HG03575 (cell line): ENCODE measurements around the gene PGBD1.
"Not testable (repeated sequence)": the region's sequence is repeated elsewhere in the genome, so short reads cannot be mapped to it uniquely, and the experiment has no call there.

ENCODE experiments used
- ATAC-seq: cut with Tn5 transposase; IDR thresholded peaks from one replicate; pipeline ENCODE4 v1.9.1; 2021; ENCODE audit not compliant: unreplicated experiment, insufficient number of reproducible peaks, low FRiP score; ENCODE audit errors: extremely low read depth

PGBD1 gene

GRCh38 chr6:28266962-28267694 lies 14.2 kb upstream of the PGBD1 start, which contains the start of gene ZSCAN26:
TSS of gene ZSCAN26 (plus strand) at chr6:28267143. CDS start at chr6:28271920, 4,777 bp downstream.
- ATAC-seq: peak; percentile 71

- ATAC-seq: no peak
These were observed 13.7 kb upstream of the PGBD1 start for GRCh38 chr6:28267695-28268059.

- no peak for ATAC-seq
These were observed 11.9 kb upstream of the PGBD1 start for GRCh38 chr6:28269492-28269891.

GRCh38 chr6:28274888-28275287 lies 6.5 kb upstream of the PGBD1 start:
- ATAC-seq: no peak

- ATAC-seq: no peak
These were observed 3.6 kb upstream of the PGBD1 start for GRCh38 chr6:28277746-28278145.

- no peak for ATAC-seq
These were observed 631 bp upstream of the PGBD1 start for GRCh38 chr6:28280595-28281287.

- ATAC-seq: no peak
These were observed 1.6 kb downstream of the PGBD1 start for GRCh38 chr6:28282926-28283325.

GRCh38 chr6:28291573-28291972 lies 10.2 kb downstream of the PGBD1 start:
- no peak for ATAC-seq

GRCh38 chr6:28295326-28295725 lies 14.0 kb downstream of the PGBD1 start:
- ATAC-seq: no peak

GRCh38 chr6:28296520-28297060 lies 15.2 kb downstream of the PGBD1 start:
- no peak for ATAC-seq

- no peak for ATAC-seq
These were observed 22.2 kb downstream of the PGBD1 start for GRCh38 chr6:28303570-28303969.

- ATAC-seq: not testable (repeated sequence)
These were observed 25.0 kb downstream of the PGBD1 start for GRCh38 chr6:28306363-28306762.

- no peak for ATAC-seq
These were observed 29.9 kb downstream of the PGBD1 start for GRCh38 chr6:28311139-28311823.

GRCh38 chr6:28312939-28313338 lies 31.6 kb downstream of the PGBD1 start:
- no peak for ATAC-seq

- no peak for ATAC-seq
These were observed 34.3 kb downstream of the PGBD1 start for GRCh38 chr6:28315628-28316027.

- ATAC-seq: not testable (repeated sequence)
These were observed 36.5 kb downstream of the PGBD1 start for GRCh38 chr6:28317866-28318265.

GRCh38 chr6:28322661-28323060 lies 41.3 kb downstream of the PGBD1 start:
- ATAC-seq: no peak

GRCh38 chr6:28323813-28324424 lies 42.5 kb downstream of the PGBD1 start:
- no peak for ATAC-seq

GRCh38 chr6:28326371-28326948 lies 45.1 kb downstream of the PGBD1 start:
- ATAC-seq: no peak
